GM18909 (cell line): ENCODE results near the gene FXYD1.
"Not testable (repeated sequence)": the region's sequence is repeated elsewhere in the genome, so short reads cannot be mapped to it uniquely, and the experiment has no call there.

Experiments used
- ATAC-seq: cut with Tn5 transposase; IDR thresholded peaks from one replicate; pipeline ENCODE4 v1.9.1; 2021; ENCODE audit warnings: mild to moderate bottlenecking; ENCODE audit not compliant: unreplicated experiment, poor library complexity

Gene FXYD1

GRCh38 chr19:35123573-35123972 is 15.1 kb upstream of the FXYD1 start:
- no peak for ATAC-seq

- ATAC-seq: peak; percentile 58
These were observed 14.2 kb upstream of the FXYD1 start for GRCh38 chr19:35124098-35125060.

DNA sequence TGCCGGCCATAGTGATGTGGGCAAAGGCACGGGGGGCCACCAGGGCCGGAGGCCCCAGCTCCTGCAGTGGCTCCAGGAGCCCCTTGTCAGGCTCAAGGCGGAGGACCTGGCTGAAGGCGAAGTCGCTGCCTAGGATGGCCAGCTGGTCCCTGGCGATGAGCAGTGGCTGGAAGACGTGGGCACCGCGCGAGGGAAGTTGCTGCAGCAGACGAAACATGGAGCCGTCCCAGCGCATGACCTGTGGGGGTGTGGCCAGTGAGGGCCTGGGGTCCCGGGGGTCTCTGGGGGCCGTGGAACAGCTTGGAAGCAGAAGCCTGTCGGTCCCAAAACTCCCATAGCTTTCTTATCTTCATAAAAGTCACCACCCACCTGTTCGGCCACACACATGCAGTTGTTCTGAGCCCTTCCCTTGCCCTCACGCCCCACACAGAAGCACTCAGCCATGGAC is 13.3 kb upstream of the FXYD1 start:
- ATAC-seq: no peak

GRCh38 chr19:35125749-35126623 is 12.6 kb upstream of the FXYD1 start:
- ATAC-seq: no peak

DNA sequence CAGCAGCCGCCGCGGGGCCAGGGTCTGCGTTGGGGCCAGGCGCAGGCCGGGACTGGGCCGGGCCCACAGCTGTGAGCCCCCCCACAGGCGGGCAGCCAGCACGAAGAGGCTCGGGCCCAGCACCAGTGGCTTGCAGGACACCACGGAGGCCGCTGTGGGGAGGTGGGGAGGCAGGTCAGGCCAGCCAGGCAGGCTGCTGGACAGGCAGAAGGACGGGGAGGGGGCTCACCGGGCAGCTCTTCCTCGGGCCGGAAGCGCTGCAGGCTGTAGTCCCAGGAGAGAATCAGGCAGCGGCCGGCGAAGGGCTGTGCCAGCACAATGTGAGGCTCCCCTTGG is 12.0 kb upstream of the FXYD1 start:
- ATAC-seq: no peak

DNA sequence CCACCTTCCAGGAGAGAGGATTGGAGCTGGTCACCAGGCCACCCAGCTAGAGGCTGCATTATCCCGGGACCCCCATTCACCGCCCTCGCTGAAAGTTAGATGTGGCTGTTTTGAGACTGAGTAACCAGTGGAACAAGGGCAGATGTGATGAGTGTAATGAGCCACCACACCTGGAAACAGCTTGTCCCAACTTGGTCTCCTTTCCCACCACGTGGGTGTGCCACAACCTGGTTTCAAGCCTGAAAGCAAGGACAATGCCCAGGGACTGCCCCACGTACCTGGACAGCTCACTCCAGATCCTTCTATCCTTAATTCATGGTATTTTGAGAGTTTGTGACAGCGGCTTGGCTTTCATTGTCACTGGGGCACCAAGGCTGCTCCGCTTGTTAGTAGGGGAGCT is 10.8 kb upstream of the FXYD1 start:
- ATAC-seq: no peak

GRCh38 chr19:35128398-35129057 is 10.1 kb upstream of the FXYD1 start:
- ATAC-seq: no peak

DNA sequence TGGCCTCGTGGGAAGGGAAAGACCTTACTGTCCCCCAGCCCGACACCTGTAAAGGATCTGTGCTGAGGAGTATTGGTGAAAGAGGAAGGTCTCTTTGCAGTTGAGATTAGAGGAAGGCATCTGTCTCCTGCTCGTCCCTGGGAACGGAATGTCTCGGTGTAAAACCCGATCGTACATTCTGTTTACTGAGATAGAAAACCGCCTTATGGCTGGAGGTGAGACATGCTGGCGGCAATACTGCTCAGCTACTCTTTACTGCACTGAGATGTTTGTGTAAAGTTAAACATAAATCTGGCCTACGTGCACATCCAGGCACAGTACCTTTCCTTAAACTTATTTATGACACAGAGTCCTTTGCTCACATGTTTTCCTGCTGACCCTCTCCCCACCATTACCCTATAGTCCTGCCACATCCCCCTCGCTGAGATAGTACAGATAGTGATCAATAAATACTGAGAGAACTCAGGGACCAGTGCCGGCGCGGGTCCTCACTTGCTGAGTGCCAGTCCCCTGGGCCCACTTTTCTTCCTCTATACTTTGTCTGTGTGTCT is 8.8 kb upstream of the FXYD1 start:
- ATAC-seq: not testable (repeated sequence)

DNA sequence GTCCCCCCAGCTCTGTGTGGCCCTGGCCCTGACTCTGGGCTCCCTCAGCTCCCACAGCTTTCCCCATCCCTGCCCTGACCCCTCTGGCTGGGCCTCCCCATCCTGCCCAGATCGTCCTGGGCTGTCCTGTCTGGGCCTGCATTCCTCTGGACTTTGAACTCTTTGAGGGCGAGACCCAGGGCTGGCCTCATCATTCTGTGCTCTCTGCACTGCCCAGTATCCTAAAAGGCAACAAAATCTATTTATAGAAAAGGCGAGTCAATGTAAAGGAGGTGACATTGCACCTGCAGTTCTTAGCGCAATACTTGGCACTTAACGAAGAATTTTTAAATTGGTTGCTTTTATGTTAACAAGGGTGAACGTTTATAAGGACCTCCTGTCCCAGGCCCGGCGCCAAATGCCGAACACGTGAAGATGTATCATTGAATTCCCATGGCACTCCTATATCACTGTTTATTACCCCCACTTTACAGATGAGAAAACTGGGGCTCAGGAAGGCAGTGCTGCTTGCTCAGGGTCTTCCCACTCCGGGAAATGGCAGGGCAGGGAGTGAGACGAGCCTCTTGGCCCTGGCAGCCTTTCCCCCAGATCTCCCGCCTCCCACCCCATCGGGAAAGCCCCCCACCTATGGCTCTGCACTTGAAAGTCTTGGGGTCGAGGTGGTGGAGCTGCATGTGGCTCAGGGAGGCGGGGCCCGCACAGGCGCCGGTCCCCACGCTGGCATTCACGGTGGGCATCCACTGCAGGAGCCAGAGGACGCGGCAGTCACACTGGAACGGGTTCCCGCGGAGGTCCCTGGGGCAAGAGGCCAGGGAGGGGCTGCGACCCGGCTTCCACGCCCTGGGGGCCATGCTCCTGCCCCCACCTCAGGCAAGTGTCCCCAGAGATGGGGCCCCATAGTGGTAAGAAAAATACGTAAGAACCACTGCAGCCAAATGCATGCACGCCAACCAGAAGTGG is 7.6 kb upstream of the FXYD1 start:
- no peak for ATAC-seq

GRCh38 chr19:35132254-35132653 is 6.4 kb upstream of the FXYD1 start:
- no peak for ATAC-seq

DNA sequence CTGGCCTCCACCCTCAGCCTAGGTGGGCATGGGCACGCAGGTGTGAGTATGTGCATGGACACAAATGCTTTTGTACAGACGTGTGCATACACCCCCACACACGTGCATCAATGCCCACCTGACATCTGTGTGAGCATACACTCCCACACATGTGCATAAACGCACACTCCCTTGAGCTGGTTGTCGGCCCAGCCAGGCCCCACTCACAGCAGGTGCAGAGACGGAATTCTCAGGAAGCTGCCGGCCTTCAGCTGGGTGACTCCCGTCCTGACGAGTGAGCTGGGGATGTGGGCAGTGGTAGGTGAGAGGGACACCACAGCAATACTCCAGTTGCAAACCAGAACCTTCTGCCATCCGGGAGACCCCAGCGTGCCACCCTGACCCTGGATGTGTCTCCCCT is 4.8 kb upstream of the FXYD1 start:
- ATAC-seq: no peak

GRCh38 chr19:35134601-35135242 is 3.9 kb upstream of the FXYD1 start, which contains the start of gene LGI4:
Gene LGI4, minus strand, starts transcription at chr19:35135059. Its CDS starts 379 bp downstream, at chr19:35134680.
- no peak for ATAC-seq

- no peak for ATAC-seq
These were observed 3.2 kb upstream of the FXYD1 start for GRCh38 chr19:35135389-35135909.

DNA sequence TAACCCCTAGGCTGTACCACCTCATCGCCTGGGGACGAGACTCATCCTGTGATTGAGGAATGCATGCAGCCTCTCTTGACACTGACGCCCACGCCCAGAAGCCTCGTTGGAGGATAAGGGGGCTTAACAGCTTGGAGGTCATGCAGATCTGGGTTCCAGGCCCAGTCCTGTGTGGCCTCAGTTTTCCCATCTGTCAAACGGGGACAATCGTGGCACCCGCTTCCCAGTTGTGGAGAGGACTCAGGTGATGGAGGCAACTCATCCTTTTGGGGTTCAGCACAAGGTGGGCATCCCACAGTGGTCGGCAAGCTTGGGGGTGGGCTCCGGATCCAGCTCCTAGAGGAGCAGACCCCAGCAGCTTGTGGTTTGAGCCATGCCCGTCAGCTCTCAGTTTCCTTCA is 2.4 kb upstream of the FXYD1 start:
- no peak for ATAC-seq

GRCh38 chr19:35136977-35137702 is 1.5 kb upstream of the FXYD1 start:
- no peak for ATAC-seq

DNA sequence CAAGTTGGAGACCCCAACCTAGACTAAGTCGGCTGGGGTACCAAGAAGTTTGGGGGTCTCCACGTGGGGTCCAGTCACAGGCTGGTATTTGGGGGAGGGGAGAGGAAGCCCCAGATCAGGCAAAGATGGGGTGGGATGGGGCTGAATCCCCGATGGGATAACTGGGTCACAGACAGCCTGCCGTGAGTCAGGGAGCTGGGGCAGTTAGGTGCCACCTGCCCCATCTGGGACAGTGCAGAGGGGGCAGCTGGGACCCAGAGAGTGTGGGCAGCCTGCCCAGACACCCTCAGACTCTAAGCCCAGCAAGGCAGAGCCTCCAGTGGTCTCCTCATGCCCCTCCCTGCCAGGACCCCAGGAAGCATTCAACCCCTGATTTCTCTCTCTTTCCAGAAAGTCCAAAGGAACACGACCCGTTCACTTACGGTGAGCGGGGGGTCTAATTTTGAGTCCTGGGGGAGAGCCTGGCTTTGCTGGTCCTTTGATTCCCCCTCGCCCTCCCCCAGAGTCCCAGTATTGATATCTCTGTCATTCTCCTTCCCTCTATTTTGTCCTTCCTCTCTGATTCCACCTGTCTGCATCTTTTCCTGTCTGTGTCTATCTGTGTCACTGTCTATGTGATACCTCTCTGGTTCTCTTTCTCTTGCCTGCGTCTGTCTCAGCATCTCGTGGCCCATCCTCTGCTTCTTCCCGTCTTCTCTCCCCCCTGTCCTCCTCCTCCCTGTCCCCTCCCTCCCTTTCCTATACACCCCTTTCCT is 1.8 kb downstream of the FXYD1 start:
- no peak for ATAC-seq
